Urinary bladder (tissue), 4 donors: ENCODE results near the gene SLAIN2. TPM values are rescaled to one million over a fixed set of nuclear protein-coding genes. Genes with fewer than 3 reads are reported as not detected.

Experiments
- DNase-seq: peaks from one replicate; pipeline ENCODE4 v3.0.0-alpha.2; 2015; ENCODE audit errors: extremely low spot score
- H3K27ac ChIP-seq: one replicate; pipeline ENCODE4 v1.5.1; 2013; ENCODE audit warnings: low read depth, mild to moderate bottlenecking, moderate library complexity
- H3K36me3 ChIP-seq: one replicate; pipeline ENCODE4 v1.6.1; 2013; ENCODE audit warnings: mild to moderate bottlenecking, moderate library complexity; ENCODE audit not compliant: insufficient read depth
- H3K4me1 ChIP-seq: one replicate; pipeline ENCODE4 v1.6.1; 2013; ENCODE audit warnings: mild to moderate bottlenecking, moderate library complexity; ENCODE audit not compliant: insufficient read depth
- H3K4me3 ChIP-seq: one replicate; pipeline ENCODE4 v1.5.1; 2013; ENCODE audit warnings: low read depth, low read length
- WGBS: extraction: QIAGEN DNeasy Blood & Tissue Kit; methylation state at CpG from one replicate; pipeline ENCODE4 v1.1.7; 2013; 5-methylcytosine and 5-hydroxymethylcytosine counted together
- polyA plus RNA-seq: library from polyadenylated mRNA; stranded (reverse); fragments of 200-250 nt; gene quantifications from one replicate; pipeline ENCODE4 v1.2.3, GENCODE V29; 2013
- total RNA-seq: library from RNA; depleted of rRNA; stranded (reverse); fragments of >200 nt; gene quantifications from one replicate; pipeline ENCODE4 v1.2.3, GENCODE V29; 2014
- donor health status: healthy with polysubstance abuse.
- donor health status: healthy.

The SLAIN2 gene
- total and polyA plus RNA-seq, 2 donors = 73.9 to 90.7 TPM

DNA sequence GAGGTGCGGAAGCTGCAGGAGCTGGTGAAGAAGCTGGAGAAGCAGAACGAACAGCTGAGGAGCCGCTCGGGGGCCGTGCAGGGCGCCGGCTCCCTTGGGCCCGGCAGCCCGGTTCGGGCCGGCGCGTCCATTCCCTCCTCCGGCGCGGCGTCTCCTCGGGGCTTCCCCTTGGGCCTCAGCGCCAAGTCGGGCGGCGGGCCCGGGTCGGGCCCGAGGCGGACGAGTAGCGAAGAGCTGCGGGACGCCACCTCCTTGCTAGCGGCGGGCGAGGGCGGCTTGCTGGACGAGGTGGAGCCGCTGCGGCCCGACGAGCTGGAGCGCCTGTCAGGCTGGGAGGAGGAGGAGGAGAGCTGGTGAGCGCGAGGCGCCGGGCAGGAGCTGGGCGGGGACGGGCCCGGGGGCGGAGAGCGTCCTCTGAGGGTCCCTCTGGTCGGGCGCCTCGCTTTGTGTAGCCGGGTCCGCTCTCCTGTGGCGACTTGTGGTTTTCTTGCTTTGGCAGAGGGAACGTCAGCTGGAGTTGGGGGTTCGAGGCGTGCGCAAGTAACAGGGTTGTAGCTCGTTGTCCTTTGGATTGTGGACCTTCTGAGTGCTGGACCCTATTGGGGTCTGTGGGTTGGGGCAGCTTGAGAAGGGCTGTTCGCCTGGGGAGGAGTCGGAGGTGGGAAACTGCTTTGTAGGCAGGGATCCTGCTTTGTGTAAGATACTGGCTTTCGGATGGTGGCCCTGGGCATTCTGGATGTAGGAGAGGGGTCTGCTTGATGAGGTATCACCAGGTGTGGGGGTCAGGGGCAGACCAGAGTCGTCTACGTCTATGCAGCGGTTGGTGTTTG is 662 bp downstream of the SLAIN2 start:
- H3K27ac ChIP-seq = peak overlapping the region; percentile 97
- H3K36me3 ChIP-seq = no peaks in the 10 kb centered on the region
- 1% methylated on average over 66 of the region's 66 CpGs for WGBS
- peak overlapping the region; percentile 84 for H3K4me3 ChIP-seq
- peak; percentile 20 for DNase-seq
- H3K4me1 ChIP-seq = no peaks in the 10 kb centered on the region

DNA sequence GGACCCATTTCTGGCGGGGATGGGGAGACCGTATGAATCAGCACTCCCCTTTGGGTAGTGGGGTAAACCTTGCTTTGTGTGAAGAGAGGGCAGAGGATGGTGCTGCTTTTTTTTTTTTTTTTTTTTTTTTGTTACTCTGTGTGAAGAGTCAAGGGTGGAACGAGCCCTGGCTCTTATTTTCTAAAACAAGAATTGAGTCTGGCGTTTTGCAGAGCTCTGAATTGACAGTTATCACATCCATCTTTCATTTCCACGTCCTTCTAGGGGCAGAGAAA is 1.2 kb downstream of the SLAIN2 start:
- Histone ChIP-seq H3K4me3 (peak overlapping the region; percentile 84), H3K27ac (peak overlapping the region; percentile 97), H3K4me1 (no peaks in the 10 kb centered on the region), H3K36me3 (no peaks in the 10 kb centered on the region)
- under 1% methylated on average over 5 of the region's 5 CpGs for WGBS
- DNase-seq = no peak

DNA sequence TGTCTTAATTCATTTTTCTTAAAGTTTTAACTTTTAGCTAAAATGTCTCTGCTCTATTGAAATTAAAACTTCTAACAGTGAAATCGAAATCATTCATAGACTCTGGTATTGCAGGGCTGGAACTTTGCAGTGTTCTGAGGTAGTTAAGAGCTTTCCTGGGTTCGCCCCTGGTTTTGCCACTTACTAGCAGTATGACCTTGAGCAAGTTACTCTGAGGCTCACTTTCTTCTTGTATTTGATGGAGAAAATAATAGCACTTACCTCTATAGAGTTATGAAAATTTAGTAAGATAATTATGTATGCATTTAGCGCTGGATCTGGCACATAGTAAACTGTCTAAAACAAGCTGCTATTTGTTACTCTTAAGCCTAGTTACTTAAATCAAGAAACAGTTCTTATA is 1.7 kb downstream of the SLAIN2 start:
- Histone ChIP-seq H3K4me1 (no peaks in the 10 kb centered on the region), H3K4me3 (peak overlapping the region; percentile 84), H3K36me3 (no peaks in the 10 kb centered on the region), H3K27ac (no peak overlapping the region)
- 23% methylated on average over 3 of the region's 3 CpGs for WGBS
- no peak for DNase-seq

DNA sequence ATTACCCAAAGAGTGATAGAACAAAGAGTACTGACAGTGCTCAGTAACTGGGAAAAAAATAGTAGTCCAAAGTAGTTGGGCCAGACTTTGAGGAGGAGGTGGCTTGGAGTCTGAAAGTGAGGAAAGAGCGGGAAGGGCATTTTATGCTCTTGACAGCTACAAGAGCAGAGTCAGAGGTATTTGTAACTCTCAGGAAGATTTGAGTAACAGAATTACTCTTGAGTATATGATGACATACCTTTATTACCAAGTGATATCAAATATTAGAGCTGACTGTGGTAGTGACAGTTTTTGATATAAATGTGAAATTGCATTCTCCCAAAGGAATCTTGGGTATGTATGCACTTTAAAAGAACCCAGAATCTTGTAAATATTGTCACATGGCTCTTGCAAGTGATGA is 2.2 kb downstream of the SLAIN2 start:
- no peak overlapping the region for H3K4me3 ChIP-seq
- no peaks in the 10 kb centered on the region for H3K4me1 ChIP-seq
- no peak overlapping the region for H3K27ac ChIP-seq
- H3K36me3 ChIP-seq = no peaks in the 10 kb centered on the region
- 41% methylated on average over 1 of the region's 1 CpG for WGBS
- no peak for DNase-seq

DNA sequence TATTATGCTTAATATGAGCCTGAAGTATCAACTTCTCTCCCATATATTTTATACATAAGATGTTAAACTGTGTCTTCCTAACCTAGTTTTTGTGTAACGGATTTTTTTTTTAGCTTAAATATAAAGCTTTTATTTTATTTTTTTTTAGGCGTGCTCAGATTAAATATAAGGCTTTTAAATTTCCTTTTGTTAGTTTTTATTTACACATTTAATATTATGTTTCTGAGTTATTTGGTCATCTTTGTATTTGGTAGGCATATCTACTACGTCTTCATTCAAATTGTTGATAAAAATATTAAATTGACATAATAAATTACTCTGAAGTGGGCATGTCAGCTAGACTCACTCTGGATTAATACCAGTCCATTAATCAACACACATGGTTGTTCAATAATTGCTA is 4.2 kb downstream of the SLAIN2 start:
- H3K4me3 ChIP-seq = no peak overlapping the region
- no peak overlapping the region for H3K27ac ChIP-seq
- no peaks in the 10 kb centered on the region for H3K36me3 ChIP-seq
- DNase-seq = no peak
- no peaks in the 10 kb centered on the region for H3K4me1 ChIP-seq
- 82% methylated on average over 3 of the region's 3 CpGs for WGBS

DNA sequence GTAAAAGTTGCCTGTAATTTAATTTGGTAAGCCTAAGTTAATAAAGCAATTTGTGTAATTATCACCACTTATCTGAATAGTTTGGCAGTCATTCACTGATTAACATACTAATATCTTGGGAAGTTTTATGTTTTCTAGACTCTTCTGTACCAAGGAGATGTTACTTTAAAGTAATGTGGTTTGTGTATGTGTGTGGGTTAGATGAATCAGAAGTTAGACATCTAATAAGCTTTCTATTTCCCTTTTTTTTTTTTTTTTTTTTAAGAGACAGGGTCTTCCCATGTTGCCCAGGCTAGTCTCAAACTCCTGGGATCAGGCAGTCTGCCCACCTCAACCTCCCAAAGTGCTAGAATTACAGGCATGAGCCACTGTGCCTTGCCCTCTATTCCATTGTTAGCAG is 5.3 kb downstream of the SLAIN2 start:
- H3K4me3 ChIP-seq = no peak overlapping the region
- H3K4me1 ChIP-seq = peaks cover 1% of the 10 kb centered on the region
- H3K27ac ChIP-seq = no peak overlapping the region
- no peaks in the 10 kb centered on the region for H3K36me3 ChIP-seq
- DNase-seq = no peak

DNA sequence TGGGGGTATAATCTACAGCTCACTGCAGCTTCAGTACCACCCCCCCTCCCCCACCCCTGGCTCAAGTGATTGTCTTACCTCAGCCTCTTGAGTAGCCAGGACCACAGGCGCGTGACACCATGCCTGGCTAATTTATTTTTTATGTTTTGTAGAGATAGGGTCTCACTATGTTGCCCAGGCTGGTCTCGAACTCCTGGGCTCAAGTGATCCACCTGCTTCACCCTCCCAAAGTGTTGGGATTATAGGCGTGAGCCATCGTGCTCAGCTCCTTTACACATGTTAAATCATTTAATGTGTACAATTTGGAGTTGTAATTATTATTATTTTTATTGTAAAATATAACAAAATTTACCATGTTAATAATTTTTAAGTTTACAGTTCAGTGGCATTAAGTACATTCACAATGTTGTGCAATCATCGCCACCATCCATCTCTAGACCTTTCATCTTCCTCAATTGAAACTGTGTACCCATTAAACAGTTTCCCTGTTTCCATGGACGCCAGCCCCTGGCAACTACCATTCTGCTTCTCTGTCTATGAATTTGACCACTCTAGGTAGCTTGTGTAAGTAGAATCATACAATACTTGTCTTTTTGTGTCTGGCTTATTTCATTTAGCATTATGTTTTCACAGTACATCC is 6.1 kb downstream of the SLAIN2 start:
- 96% methylated on average over 7 of the region's 7 CpGs for WGBS
- Histone ChIP-seq H3K36me3 (no peaks in the 10 kb centered on the region), H3K4me3 (no peak overlapping the region), H3K4me1 (peaks cover 1% of the 10 kb centered on the region), H3K27ac (no peak overlapping the region)
- DNase-seq = no peak

DNA sequence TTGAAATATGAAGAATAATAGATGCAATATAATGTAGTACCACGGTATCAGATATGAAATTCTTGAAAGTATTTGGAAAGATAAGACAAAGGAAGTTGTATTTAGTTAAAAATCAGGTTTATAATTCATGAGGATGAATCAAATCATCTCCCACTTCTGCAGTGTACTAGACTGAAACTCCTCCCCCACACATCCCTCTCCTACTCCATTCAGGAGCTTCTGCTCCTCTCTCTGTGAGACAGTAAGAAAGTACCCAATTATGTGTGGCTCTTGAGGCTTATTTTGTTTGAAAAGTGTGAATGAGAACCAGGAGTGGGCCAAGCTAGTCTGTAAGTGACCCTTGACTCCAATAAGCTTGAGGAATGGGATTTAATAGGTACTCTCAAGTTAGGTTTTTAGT is 9.5 kb downstream of the SLAIN2 start:
- WGBS = 97% methylated on average over 1 of the region's 1 CpG
- DNase-seq = no peak
- Histone ChIP-seq H3K27ac (no peak overlapping the region), H3K36me3 (no peaks in the 10 kb centered on the region), H3K4me1 (peaks cover 3% of the 10 kb centered on the region), H3K4me3 (no peak overlapping the region)

DNA sequence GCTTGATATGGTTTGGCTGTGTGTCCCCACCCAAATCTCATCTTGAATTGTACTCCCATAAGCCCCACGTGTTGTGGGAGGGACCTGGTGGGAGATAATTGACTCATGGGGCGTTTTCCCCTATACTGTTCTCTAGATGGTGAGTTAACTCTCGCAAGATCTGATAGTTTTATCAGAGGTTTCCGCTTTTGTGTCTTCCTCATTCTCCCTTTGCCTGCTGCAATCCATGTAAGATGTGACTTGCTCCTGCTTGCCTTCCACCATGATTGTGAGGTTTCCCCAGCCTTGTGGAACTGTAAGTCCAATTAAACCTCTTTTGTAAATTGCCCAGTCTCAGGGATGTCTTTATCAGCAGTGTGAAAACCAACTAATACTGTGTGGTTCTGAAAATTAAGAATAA is 11.5 kb downstream of the SLAIN2 start:
- Histone ChIP-seq H3K36me3 (no peaks in the 10 kb centered on the region), H3K4me3 (no peak overlapping the region), H3K27ac (no peak overlapping the region), H3K4me1 (peaks cover 3% of the 10 kb centered on the region)
- no peak for DNase-seq
- whole genome bisulfite sequencing = 91% methylated on average over 4 of the region's 4 CpGs

DNA sequence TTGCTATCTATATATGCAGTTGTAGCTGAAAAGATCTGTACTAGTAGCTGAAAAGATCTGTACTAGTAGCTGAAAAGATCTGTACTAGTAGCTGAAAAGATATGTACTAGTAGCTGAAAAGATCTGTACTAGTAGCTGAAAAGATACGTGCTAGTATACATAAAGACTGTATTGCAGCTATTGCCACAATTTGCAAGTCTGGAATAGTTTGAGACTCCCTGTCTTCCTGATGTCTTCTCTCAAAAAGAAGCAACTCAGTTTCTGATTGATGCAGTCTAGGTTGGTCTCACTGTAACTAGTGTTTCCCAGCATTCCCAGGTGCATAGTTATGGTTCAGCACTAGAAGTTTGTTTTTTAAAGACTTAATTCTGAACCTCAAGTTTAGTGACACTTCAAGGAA is 15.0 kb downstream of the SLAIN2 start:
- Histone ChIP-seq H3K36me3 (no peaks in the 10 kb centered on the region), H3K4me3 (no peak overlapping the region), H3K27ac (no peak overlapping the region), H3K4me1 (peaks cover 1% of the 10 kb centered on the region)
- WGBS = 63% methylated on average over 1 of the region's 1 CpG
- DNase-seq = no peak

DNA sequence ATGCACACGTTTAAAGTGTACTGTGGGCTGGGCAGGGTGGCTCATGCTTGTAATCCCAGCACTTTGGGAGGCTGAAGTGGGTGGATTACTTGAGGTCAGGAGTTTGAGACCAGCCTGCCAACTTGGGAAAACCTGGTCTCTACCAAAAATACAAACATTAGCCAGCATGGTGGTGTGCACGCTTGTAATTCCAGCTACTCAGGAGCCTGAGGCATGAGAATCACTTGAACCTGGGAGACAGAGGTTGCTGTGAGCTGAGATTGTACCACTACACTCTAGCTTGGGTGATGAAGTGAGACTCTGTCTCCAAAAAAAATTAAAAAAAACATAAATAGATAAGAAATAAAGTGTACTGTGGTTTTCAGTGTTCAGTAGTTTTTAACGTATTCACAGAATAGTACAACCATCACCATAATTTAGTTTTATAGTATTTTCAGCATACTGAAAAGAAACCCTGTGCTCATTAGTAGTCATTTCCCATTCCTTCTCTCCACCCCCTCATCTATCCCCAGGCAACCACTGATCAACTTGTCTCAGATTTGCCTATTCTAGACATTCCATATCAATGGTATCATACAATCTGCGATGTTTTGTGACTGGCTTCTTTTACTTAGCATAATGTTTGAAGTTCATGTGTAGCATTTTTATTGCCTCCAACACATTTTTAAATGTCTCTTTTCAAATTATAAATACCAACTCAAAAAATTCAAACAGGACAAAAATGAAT is 19.1 kb downstream of the SLAIN2 start:
- WGBS = 54% methylated on average over 4 of the region's 4 CpGs
- H3K4me1 ChIP-seq = no peaks in the 10 kb centered on the region
- DNase-seq = no peak

DNA sequence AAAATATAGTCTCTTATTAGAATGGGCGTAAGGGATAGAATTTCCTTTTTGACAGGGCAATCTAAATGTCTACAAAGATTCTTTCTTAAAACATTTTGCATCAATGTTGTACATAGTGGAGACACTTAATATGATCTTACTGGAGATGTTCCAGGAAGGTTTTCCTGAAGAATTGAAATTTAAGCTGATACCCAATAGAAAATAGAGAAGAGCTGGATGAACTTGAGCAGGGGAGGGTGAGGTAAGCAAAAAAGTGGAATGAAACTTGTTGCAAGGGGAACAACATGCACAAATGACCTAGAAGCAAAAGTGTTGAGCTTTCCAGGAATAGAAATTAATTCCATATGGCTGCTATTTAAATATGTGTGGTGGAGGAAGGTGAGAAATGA is 19.7 kb downstream of the SLAIN2 start:
- H3K4me1 ChIP-seq = no peaks in the 10 kb centered on the region
- no peak for DNase-seq
- H3K36me3 ChIP-seq = no peaks in the 10 kb centered on the region
- H3K27ac ChIP-seq = no peak overlapping the region
- no peak overlapping the region for H3K4me3 ChIP-seq
- WGBS = 79% methylated on average over 1 of the region's 1 CpG

More for the DNA sequence above, 19.1 kb downstream of the SLAIN2 start:
- Histone ChIP-seq H3K27ac (no peak overlapping the region), H3K36me3 (no peaks in the 10 kb centered on the region), H3K4me3 (no peak overlapping the region)

DNA sequence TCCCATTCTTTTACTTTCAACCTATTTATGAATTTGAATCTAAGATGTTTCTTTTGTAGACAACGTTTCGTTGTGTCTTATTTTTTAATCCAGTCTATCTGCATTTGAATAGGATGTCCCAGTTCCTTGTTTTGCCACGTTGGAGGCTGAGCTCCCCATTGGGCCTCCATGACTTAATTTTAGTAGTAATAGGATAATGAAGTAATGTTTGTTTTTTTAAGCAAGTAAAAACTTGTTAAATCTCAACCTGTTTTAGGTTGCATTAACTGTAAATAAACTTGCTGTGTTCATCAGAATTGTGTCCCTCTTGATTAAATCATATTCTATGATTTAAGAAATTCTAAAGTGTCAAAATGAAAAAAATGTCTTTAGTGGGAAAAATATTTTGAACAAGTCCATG is 25.3 kb downstream of the SLAIN2 start:
- WGBS = 50% methylated on average over 3 of the region's 3 CpGs

DNA sequence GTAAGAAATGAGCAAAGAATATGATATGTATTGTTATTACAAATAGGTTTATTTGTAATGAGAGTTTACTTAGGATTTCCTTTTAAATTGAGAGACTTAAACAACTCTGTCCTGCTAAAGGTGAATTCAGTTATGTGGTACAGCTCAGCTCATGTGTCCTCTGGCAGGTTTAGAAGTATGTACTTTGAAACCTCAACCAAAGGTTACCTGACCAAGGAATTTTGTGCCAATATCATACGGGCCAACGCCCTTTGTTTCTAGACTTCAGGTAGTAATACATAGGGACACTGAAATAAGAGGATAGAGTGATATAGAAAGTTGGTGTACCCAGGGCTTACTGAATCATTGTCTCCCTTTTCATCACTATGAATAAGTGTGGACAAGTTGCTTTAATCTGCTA is 25.7 kb downstream of the SLAIN2 start:
- H3K4me1 ChIP-seq = no peaks in the 10 kb centered on the region
- 92% methylated on average over 2 of the region's 2 CpGs for WGBS
- no peaks in the 10 kb centered on the region for H3K36me3 ChIP-seq

More for the DNA sequence above, 25.3 kb downstream of the SLAIN2 start:
- H3K27ac ChIP-seq = no peak overlapping the region
- DNase-seq = no peak
- no peaks in the 10 kb centered on the region for H3K36me3 ChIP-seq
- H3K4me3 ChIP-seq = no peak overlapping the region
- H3K4me1 ChIP-seq = no peaks in the 10 kb centered on the region

More for the DNA sequence above, 25.7 kb downstream of the SLAIN2 start:
- DNase-seq = no peak
- no peak overlapping the region for H3K4me3 ChIP-seq
- no peak overlapping the region for H3K27ac ChIP-seq
